HG03097 (cell line): ENCODE data around the gene AAMP.

Experiments
- ATAC-seq: cut with Tn5 transposase; IDR thresholded peaks from one replicate; pipeline ENCODE4 v1.9.1; 2021; ENCODE audit not compliant: unreplicated experiment, low FRiP score

AAMP gene

DNA sequence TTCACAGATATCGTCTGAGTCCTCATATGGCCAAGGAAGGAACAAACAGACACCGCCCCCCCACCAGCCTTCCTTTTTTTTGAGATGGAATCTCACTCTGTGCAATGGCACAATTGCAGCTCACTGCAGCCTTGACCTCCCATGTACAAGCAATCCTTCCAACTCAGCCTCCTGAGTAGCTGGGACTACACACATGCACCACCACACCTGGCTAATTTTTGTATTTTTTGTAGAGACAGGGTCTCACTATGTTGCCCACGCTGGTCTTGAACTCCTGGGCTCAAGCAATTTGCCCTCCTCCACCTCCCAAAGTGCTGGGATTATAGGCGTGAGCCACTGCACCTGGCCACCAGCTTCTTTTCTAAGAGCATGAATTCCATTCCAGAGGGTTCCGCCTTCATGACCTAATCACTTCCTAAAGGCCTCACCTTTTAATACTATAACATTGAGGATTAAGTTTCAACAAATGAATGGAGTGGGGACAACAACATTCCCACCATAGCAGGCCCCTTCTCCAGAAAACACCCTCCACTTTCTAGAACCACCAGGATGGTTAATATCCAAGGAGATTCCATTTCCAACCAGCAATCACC is 24.6 kb upstream of the AAMP start:
- ATAC-seq = no peak

DNA sequence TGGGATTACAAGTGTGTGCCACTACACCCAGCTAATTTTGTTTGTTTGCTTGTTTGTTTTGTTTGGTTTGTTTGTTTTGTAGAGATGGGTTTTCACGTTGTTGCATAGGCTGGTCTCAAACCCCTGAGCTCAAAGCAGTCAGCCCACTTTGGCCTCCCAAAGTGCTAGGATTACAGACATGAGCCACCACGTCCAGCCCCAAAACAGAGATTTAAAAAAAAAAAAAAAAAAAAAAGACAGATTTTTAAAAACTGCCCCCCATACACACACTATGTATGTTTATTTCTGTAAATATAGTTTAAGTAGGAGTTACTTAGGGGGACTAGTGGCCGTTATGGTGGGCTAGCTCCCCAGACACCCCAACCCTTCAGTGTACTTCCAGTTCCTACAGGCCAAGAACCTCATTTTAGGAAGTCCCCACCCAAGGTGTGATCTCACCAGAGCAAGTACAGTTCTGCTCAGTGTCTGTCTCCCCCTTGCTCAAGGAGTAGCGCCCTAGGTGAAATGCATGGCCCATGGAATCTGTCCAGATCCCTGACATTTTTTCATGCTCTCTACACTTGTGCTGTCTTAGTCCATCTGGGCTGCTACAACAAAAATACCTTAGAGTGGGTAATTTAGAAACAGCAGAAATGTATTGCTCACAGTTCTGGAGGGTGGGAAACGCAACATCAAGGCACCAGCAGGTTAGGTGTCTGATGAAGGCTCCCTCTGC is 23.9 kb upstream of the AAMP start:
- ATAC-seq = no peak

GRCh38 chr2:218292048-218293014 is 22.4 kb upstream of the AAMP start, which contains the start of gene TMBIM1:
TSS of gene TMBIM1 (minus strand) at chr2:218292503. CDS start at chr2:218282141, 10,362 bp downstream.
- ATAC-seq = peak; percentile 58

DNA sequence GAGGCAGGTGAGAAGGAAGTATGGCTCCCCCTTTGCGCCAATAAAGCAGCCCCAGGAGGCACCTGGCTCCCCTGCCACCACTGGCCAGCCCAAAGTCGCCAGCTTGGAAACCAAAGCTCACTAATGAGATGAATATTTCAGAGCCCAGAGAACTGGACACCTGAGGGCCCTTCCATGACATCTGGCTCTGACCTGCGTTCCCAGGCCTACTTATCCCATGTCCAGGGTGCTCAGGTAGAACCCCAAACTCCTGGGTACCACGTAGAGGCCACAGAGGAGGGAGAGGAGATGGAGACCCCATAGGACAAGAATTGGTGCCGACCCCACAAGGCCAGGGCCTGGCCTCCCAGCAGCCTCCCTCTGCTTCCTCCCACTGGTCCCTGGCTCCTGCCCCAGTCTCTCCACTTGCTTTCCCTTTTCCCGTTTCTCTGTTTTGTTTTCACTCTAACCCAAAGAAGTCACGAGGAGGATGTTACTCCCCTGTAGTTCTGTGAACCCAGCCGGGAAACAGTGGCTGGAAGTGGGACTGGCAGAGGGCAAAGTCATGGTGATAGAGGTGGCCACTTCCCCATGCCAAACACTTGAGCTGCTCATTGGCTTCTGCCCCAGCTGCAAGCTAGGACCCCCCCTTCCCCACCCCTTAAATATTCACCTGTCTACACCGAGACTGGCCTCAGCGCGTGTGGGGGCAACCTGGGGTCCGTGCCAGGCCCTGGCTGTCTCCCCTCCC is 21.5 kb upstream of the AAMP start:
- ATAC-seq = no peak

GRCh38 chr2:218290316-218291261 is 20.7 kb upstream of the AAMP start:
- peak; percentile 56 for ATAC-seq

DNA sequence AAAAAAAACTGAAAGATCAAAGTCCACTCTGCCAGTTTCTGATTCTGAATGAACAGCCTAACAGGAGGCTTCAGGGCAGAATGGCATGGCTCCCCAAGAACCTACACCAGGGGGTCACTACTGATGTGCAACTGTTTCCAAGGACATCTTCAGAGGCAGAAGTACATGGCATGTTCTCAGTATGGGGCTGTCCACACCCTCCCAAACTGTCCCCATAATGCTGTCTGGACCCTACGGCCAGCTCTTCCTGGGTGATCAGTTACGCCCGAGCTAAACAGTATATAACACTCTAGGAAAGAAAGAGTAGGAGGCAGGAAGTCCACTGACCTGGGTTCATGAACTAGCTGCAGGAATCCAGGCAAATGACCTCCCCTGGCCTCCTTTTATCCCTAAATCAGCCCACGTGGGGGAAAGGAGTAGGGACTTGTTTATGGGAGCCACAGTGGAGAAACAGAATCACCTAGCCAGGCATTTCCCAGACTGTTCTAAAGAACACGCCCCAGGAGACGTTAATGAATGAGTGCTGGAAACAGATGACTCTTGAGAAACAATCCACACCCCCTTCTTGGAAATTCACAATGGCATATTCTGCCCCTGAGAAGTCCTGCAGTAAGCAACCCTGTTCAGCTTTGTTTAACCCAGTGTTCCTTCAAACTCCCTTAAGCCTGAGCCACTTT is 19.8 kb upstream of the AAMP start:
- ATAC-seq = no peak

DNA sequence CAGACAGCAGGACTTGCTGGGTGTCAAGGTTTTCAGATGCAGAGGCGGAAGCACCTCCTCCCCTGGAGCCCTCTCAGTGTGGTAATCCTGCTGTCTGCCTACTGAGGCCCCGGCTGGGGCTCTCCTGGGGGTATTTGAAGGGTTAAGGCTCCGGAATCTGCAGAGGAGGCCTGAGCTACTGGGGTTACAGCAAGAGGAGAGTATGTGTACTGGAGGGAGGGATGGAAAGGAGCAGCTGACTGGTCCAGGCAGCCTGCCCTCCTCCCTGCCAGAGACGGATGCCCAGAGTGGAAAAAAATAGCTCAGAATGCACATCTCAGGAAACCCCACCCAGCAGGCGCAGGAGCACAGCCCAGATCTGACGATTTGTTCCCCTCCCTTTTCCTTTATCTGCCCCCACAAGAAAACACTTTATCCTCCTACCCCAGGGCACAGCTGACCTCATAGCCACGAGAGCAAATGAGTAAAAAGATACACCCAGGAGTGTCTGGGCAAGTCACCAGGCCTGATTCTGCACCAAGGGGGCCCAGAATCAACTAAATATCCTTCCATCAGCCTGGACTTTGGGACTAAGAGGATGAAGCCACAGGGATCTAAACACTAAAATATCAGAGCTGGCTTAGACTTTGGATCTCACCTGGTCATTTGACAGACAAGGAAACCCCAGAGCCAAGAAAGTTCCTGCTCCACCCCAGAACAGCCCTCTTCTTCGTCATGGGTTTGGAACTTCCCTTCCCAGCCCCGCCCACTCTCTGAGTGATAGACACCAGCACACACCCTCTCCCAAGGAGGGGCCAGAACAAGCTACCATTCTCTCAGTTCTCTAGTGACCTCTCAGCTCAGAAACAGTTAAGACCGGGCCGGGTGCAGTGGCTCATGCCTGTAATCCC is 16.9 kb upstream of the AAMP start:
- ATAC-seq = peak; percentile 50

DNA sequence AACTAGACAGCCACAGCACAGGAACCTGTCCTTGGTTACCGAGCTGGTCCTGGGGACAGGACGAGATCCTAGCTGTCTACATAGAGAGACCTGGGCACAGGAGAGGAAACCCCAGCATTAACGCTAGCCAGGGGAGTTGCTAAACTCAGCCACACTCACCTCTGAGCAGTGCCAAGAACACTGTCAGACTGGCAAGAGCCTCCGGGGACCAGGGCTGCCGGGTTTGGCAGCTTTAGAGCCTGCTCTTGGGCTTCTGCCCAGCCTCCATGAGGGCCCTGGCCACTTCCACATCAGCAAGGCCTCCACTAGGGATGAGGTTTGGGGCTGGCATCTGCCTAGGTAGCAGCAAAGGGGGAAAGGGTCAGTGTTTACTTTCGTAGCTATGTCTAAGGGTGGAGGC is 15.7 kb upstream of the AAMP start:
- ATAC-seq = no peak

- ATAC-seq = no peak
Measured at GRCh38 chr2:218284106-218284811, 14.3 kb upstream of the AAMP start.

DNA sequence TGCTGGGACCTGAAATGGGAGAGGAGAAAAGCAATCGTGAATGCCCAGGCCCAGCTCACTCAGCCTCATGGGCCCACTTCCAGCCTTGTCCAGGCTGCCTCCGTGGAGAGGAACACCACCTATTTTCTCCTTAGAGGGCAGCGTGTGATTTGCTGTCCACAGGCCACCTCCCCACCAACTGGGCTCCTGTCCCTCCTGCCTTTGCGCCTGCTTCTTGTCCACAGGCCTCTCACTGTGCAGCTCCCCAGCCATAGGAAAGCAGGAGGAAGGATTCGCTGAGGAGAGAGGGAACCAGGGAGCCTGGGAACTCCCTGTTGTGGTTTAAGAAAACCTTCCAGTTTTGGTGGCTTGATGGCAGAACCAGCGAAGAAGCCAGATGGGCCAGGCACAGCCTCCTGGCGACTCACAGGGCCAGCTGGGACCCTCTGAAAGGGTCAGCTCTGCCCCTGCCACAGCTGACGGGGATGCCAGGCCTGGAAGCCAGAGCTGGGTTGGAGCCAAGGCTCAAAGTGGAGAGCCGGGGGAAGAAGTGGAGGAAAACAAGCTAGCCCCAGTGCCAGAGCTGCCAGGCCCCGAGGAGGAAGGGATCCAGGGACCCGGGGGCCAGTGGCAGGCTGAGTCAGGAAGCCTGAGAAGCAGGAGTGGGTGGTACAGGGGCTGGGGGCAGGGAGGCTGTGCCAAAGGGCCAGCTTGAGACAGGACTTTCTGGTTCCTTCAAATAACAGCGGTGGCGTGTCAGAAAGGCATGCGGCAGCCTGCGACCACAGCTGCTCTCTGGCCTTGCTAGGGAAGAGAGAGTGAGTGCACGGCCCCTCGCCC is 12.4 kb upstream of the AAMP start:
- no peak for ATAC-seq

GRCh38 chr2:218281449-218281848 is 11.5 kb upstream of the AAMP start:
- no peak for ATAC-seq

- ATAC-seq = no peak
Measured at GRCh38 chr2:218280260-218280870, 10.4 kb upstream of the AAMP start.

DNA sequence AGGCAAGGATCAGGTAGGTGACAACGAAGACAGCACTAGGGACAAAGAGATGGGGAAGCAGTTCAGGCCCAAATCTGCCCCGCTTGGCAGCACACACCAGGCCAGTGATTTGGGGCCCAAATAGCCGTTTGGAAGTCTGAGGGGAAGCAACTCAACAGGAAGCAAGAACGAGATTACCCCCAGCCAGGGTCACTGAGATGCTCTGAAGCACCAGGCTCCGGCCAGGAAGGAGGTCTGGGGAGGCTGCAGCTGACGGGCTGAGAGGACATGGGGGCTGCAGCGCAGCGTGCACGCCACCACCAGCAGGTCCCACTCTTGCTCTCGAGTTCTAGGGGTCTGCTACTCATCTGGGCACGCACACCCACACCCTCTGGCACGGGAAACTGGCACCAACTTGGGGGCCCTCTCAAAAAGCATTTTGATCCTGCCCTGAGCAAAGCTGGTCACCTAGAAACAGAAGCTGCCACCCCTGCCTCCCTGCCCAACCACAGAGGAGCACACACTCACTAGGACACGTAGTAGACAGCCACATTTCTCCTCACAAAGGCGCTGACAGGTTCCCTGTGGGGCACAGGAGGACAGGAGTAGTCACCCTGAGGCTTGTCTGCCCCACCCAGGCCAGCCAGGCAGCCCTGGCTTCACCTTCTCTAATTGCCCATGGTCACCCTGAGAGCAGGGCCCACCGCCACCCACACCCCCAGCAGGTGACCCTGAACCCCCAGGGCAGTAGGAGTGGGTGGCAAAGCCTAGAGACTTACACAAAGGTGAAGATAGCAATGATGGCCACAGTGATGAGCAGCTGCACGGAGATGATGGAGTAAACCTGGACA is 8.8 kb upstream of the AAMP start:
- no peak for ATAC-seq

DNA sequence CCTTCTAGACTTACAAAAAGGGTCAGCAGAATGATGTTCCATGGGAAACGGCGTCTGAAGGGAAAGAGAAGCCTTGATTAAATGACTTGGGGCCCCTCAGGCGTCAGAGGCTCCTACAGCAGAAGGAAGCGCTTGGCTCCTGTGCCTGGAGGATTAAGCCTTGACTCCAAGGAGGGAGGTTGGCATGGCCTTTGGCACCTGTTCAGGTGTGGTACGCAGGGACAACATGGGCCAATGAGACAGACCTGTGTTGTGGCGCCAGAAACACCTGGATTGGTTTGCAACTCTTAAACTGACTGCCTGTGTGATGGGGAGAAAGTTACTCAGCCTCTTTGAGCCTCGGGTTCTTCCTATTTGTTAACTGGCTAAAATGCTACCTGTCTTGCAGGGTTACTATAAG is 8.0 kb upstream of the AAMP start:
- no peak for ATAC-seq
